ENCODE results near the gene SLC25A29. TPM values are rescaled to one million over a fixed set of nuclear protein-coding genes. Genes with fewer than 3 reads are reported as not detected.

Gene SLC25A29
- polyA plus RNA-seq, 4 donors, result 8.3 to 32.7 (median 14.8) TPM

DNA sequence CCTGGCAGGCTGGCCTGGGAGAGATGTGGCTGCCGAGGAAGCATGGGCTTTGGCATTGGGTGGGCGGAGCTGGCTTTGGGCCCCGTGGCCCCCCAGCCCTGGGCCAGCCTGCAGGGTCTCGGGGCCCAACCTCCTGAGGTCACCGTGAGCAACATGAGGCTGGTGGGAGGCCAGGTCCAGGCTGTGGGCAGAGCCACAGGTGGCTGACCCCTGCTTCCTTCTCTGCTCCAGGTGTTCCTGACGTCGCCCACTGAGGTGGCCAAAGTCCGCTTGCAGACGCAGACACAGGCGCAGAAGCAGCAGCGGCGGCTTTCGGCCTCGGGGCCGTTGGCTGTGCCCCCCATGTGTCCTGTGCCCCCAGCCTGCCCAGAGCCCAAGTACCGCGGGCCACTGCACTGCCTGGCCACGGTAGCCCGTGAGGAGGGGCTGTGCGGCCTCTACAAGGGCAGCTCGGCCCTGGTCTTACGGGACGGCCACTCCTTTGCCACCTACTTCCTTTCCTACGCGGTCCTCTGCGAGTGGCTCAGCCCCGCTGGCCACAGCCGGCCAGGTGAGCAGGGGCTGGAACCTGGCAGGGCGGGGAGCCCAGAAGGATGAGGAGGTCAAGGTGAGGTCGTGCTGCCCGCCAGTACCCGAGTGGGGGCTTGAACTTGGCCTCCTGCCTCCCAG, 22.4 kb upstream of the SLC25A29 start:
- no peak for FAIRE-seq

DNA sequence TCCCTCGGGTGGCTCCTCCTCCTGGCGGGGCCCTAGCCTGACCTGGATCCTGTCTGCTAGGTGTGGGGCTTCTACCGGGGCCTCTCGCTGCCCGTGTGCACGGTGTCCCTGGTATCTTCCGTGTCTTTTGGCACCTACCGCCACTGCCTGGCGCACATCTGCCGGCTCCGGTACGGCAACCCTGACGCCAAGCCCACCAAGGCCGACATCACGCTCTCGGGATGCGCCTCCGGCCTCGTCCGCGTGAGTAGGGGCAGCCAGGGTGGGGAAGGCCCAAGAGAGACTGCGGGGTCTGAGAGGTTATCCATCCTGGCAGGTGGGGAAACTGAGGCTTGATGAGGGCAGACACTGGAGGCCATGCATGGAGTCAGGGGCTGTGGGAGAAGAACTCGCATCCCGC, 20.9 kb upstream of the SLC25A29 start:
- FAIRE-seq, result no peak
- Histone ChIP-seq H3K9me3 (ENCODE audit: control insufficient read depth in 2 of 2, insufficient read depth in 1 of 2, low read depth in 1 of 2, low read length in 1 of 2) (no peaks in the 10 kb centered on the region), H3K27ac (ENCODE audit: low read depth in 1 of 3, low read length in 2 of 3) (no peak overlapping the region), H3K4me3 (ENCODE audit: low read depth in 1 of 3, low read length in 3 of 3) (no peak overlapping the region), H3K27me3 (ENCODE audit: control insufficient read depth in 3 of 3, insufficient read depth in 3 of 3, low read length in 3 of 3) (no peaks in the 10 kb centered on the region), H3K4me1 (ENCODE audit: control insufficient read depth in 3 of 3, insufficient read depth in 2 of 3, low read depth in 1 of 3, low read length in 2 of 3) (peaks cover 0 to 25% (median 4%) of the 10 kb centered on the region in 3 donors), H3K36me3 (ENCODE audit: control insufficient read depth in 3 of 3, insufficient read depth in 2 of 3, low read depth in 1 of 3, low read length in 3 of 3) (no peaks in the 10 kb centered on the region)
- 95 to 97% (median 96%) methylated on average over 24 of the region's 24 CpGs for WGBS, 3 donors
- DNase-seq, result no peak

More for the DNA sequence above, 22.4 kb upstream of the SLC25A29 start:
- Histone ChIP-seq H3K4me1 (ENCODE audit: control insufficient read depth in 3 of 3, insufficient read depth in 2 of 3, low read depth in 1 of 3, low read length in 2 of 3) (peaks cover 0 to 25% (median 4%) of the 10 kb centered on the region in 3 donors), H3K9me3 (ENCODE audit: control insufficient read depth in 2 of 2, insufficient read depth in 1 of 2, low read depth in 1 of 2, low read length in 1 of 2) (no peaks in the 10 kb centered on the region), H3K36me3 (ENCODE audit: control insufficient read depth in 3 of 3, insufficient read depth in 2 of 3, low read depth in 1 of 3, low read length in 3 of 3) (peaks cover 0 to 11% (median 0%) of the 10 kb centered on the region in 3 donors), H3K4me3 (ENCODE audit: low read depth in 1 of 3, low read length in 3 of 3) (peak overlapping the region in 2 of 3 donors; percentile 48 to 55), H3K27ac (ENCODE audit: low read depth in 1 of 3, low read length in 2 of 3) (peak overlapping the region; percentile 56 to 97 (median 80)), H3K27me3 (ENCODE audit: control insufficient read depth in 3 of 3, insufficient read depth in 3 of 3, low read length in 3 of 3) (no peaks in the 10 kb centered on the region)
- 12 to 62% (median 37%) methylated on average over 22 to 32 of the region's 32 CpGs for WGBS, 3 donors
- peak; percentile 84 to 88 for DNase-seq

DNA sequence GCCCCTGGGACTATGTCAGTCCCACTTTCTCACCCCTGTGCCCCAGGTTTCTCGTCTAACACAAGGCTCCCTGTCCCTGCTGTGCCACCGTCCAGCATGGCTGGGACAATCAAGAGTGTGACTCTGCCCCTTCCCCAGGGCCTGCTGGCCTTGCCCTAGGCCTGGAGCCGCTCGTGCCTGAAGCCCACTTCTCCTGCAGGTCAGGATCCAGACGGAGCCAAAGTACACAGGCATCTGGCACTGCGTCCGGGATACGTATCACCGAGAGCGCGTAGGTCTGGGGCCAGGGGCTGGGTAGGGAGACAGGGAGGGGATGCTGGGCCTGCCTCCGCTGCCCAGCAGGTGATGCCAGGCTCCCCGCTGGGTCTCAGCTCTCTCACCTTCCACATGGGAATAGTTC, 19.7 kb upstream of the SLC25A29 start:
- H3K27ac ChIP-seq (ENCODE audit: low read depth in 1 of 3, low read length in 2 of 3), result no peak overlapping the region
- 29 to 67% (median 34%) methylated on average over 13 of the region's 13 CpGs for WGBS, 3 donors
- peaks cover 0 to 25% (median 4%) of the 10 kb centered on the region in 3 donors for H3K4me1 ChIP-seq (ENCODE audit: control insufficient read depth in 3 of 3, insufficient read depth in 2 of 3, low read depth in 1 of 3, low read length in 2 of 3)
- H3K36me3 ChIP-seq (ENCODE audit: control insufficient read depth in 3 of 3, insufficient read depth in 2 of 3, low read depth in 1 of 3, low read length in 3 of 3), result no peaks in the 10 kb centered on the region
- peak in 1 of 2 donors; percentile 49 for DNase-seq
- no peaks in the 10 kb centered on the region for H3K9me3 ChIP-seq (ENCODE audit: control insufficient read depth in 2 of 2, insufficient read depth in 1 of 2, low read depth in 1 of 2, low read length in 1 of 2)
- no peak for FAIRE-seq
- no peaks in the 10 kb centered on the region for H3K27me3 ChIP-seq (ENCODE audit: control insufficient read depth in 3 of 3, insufficient read depth in 3 of 3, low read length in 3 of 3)
- H3K4me3 ChIP-seq (ENCODE audit: low read depth in 1 of 3, low read length in 3 of 3), result no peak overlapping the region

DNA sequence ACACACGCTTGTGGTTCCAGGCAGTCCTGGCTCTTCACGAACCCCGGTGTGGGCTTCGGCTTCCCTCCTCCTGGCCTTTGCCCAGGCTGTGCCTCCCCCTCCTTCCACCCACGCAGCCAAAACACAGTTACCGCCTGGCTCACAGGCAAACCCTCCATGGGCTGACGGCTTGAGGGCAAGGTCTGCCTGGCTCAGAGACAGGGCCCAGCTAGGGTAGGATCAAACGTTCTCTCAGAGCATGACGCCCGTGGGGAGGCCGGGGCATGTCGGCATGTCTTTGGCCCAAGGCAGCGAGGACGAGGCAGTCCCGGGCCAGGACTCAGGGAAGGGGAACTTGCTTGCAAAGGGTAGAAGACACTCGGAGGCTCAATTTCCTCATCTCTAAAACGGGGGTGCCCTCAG, 19.0 kb upstream of the SLC25A29 start:
- Histone ChIP-seq H3K9me3 (ENCODE audit: control insufficient read depth in 2 of 2, insufficient read depth in 1 of 2, low read depth in 1 of 2, low read length in 1 of 2) (no peaks in the 10 kb centered on the region), H3K27ac (ENCODE audit: low read depth in 1 of 3, low read length in 2 of 3) (no peak overlapping the region), H3K36me3 (ENCODE audit: control insufficient read depth in 3 of 3, insufficient read depth in 2 of 3, low read depth in 1 of 3, low read length in 3 of 3) (no peaks in the 10 kb centered on the region), H3K4me3 (ENCODE audit: low read depth in 1 of 3, low read length in 3 of 3) (no peak overlapping the region), H3K27me3 (ENCODE audit: control insufficient read depth in 3 of 3, insufficient read depth in 3 of 3, low read length in 3 of 3) (no peaks in the 10 kb centered on the region), H3K4me1 (ENCODE audit: control insufficient read depth in 3 of 3, insufficient read depth in 2 of 3, low read depth in 1 of 3, low read length in 2 of 3) (peaks cover 0 to 25% (median 4%) of the 10 kb centered on the region in 3 donors)
- 20 to 61% (median 34%) methylated on average over 17 of the region's 17 CpGs for WGBS, 3 donors
- FAIRE-seq, result no peak
- DNase-seq, result peak; percentile 76 to 85

DNA sequence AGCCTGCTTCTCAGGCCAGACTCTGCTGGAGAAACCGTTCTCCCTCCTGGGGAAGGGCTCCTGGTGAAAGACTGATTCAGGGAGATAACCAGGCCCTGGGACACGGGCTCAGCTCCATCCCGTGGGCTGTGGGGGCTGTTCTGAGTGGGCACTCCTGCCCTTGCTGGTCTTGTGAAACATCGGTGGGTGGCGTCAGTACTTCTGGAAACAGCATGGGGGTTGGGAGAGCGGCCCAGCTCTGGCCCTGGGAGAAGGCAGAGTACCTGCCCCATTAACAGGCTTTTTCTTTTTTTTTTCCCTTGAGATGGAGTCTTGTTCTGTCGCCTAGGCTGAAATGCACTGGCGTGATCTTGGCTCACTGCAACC, 17.7 kb upstream of the SLC25A29 start:
- FAIRE-seq (no peak), DNase-seq (no peak)
- H3K4me3 ChIP-seq (ENCODE audit: low read depth in 1 of 3, low read length in 3 of 3), result no peak overlapping the region
- 66 to 83% (median 71%) methylated on average over 8 of the region's 8 CpGs for WGBS, 3 donors
- no peaks in the 10 kb centered on the region for H3K36me3 ChIP-seq (ENCODE audit: control insufficient read depth in 3 of 3, insufficient read depth in 2 of 3, low read depth in 1 of 3, low read length in 3 of 3)
- no peaks in the 10 kb centered on the region for H3K9me3 ChIP-seq (ENCODE audit: control insufficient read depth in 2 of 2, insufficient read depth in 1 of 2, low read depth in 1 of 2, low read length in 1 of 2)
- no peak overlapping the region for H3K27ac ChIP-seq (ENCODE audit: low read depth in 1 of 3, low read length in 2 of 3)
- no peaks in the 10 kb centered on the region for H3K27me3 ChIP-seq (ENCODE audit: control insufficient read depth in 3 of 3, insufficient read depth in 3 of 3, low read length in 3 of 3)
- H3K4me1 ChIP-seq (ENCODE audit: control insufficient read depth in 3 of 3, insufficient read depth in 2 of 3, low read depth in 1 of 3, low read length in 2 of 3), result peaks cover 0 to 18% (median 4%) of the 10 kb centered on the region in 3 donors

DNA sequence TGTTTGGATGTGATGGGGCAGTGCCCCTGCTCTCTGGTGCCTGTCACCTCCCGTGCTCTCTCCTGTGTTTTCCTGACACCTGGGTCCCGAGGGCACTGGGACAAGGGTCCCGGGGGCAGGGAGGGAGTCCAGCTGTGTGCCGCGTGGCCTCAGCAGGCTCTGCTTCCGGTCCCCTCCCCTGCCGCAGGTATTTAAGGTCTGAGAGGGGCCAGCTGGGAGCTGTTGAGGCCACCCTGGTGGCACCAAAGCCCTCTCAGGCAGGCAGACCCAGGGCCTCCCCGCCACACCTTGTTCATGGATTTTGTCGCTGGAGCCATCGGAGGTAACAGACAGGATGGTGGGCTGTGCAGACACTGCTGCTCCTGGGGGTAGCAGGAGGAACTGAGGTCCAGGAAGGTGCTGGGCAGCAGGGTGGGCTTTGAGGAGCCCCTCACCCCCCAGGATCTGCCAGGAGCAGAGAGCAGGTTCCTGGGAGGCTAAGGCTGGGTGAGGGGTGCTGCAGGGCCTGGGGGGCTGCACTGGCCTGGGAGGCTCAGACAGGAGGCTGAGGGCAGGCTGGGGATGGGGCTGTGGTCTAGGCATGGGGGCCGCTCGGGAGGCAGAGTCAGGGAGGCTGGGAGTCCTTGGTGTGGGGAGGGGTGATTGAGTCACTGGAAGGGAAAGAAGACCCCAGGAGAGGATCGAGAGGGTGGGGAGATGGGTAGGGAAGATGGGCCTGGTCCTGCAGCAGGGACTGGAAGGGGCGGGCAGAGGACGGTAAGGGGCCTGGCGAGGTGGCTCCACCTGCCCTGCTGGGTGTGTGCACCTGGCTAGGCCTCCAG, 17.1 kb upstream of the SLC25A29 start, which contains the start of gene SLC25A47:
Gene SLC25A47 (plus strand): TSS at position 219 of the 821 bp plus-strand sequence. CDS start 76 bp downstream, at position 295.
- Histone ChIP-seq H3K27ac (ENCODE audit: low read depth in 1 of 3, low read length in 2 of 3) (no peak within 1 kb of the TSS), H3K9me3 (ENCODE audit: control insufficient read depth in 2 of 2, insufficient read depth in 1 of 2, low read depth in 1 of 2, low read length in 1 of 2) (no peaks in the 10 kb centered on the region), H3K36me3 (ENCODE audit: control insufficient read depth in 3 of 3, insufficient read depth in 2 of 3, low read depth in 1 of 3, low read length in 3 of 3) (no peaks in the 10 kb centered on the region), H3K27me3 (ENCODE audit: control insufficient read depth in 3 of 3, insufficient read depth in 3 of 3, low read length in 3 of 3) (no peaks in the 10 kb centered on the region), H3K4me1 (ENCODE audit: control insufficient read depth in 3 of 3, insufficient read depth in 2 of 3, low read depth in 1 of 3, low read length in 2 of 3) (peaks cover 0 to 14% (median 4%) of the 10 kb centered on the region in 3 donors), H3K4me3 (ENCODE audit: low read depth in 1 of 3, low read length in 3 of 3) (no peak within 1 kb of the TSS)
- FAIRE-seq, result no peak
- no peak for DNase-seq
- 78 to 86% (median 80%) methylated on average over 15 to 16 of the region's 16 CpGs for WGBS, 3 donors

DNA sequence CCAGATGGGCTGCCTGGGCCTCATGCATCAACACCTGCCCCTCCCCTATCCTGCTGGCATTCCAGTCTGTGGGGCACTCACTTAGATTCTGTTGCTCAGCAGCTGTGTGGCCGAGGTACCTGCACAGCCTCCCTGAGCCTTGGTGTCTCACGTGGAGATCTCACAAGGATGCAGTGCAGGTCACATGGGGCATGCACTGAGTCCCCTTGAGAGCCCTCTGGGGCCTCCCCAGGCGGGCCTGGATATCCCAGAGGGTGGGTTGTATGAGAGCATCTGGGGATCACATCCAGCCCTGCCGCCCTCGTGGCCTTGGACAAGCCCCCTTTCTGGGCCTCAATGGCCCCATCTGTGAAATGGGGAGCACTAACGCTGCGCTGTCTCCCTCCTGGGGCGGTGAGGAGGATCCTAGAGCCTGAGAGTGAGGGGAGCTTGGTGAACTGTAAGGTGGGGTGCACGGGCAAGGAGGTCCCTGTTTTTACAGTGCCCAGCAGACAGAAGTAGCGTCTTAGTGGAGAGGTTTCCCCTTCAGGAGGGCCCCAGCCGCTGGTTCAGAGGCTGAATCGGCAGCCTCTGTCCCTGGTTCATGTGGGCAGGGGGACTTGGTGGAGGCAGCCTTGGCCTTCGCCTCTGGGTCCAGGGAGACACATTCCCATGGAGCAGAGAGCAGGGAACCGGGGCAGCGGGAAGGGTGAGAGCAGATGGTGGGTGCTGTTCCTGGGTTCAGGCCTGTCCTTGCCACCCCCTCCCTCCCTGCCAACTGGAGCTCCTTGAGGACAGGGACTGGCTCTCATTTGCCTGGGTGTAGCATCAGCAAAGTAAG, 16.1 kb upstream of the SLC25A29 start:
- no peaks in the 10 kb centered on the region for H3K27me3 ChIP-seq (ENCODE audit: control insufficient read depth in 3 of 3, insufficient read depth in 3 of 3, low read length in 3 of 3)
- no peaks in the 10 kb centered on the region for H3K36me3 ChIP-seq (ENCODE audit: control insufficient read depth in 3 of 3, insufficient read depth in 2 of 3, low read depth in 1 of 3, low read length in 3 of 3)
- no peak overlapping the region for H3K27ac ChIP-seq (ENCODE audit: low read depth in 1 of 3, low read length in 2 of 3)
- peaks cover 0 to 15% (median 4%) of the 10 kb centered on the region in 3 donors for H3K4me1 ChIP-seq (ENCODE audit: control insufficient read depth in 3 of 3, insufficient read depth in 2 of 3, low read depth in 1 of 3, low read length in 2 of 3)
- FAIRE-seq (no peak), DNase-seq (no peak)
- H3K9me3 ChIP-seq (ENCODE audit: control insufficient read depth in 2 of 2, insufficient read depth in 1 of 2, low read depth in 1 of 2, low read length in 1 of 2), result no peaks in the 10 kb centered on the region
- no peak overlapping the region for H3K4me3 ChIP-seq (ENCODE audit: low read depth in 1 of 3, low read length in 3 of 3)
- 83 to 86% (median 85%) methylated on average over 15 of the region's 15 CpGs for WGBS, 3 donors

Data from small intestine (tissue), 7 donors.